ENCODE data around the gene PIP4P1. TPM values are rescaled to one million over a fixed set of nuclear protein-coding genes. Genes with fewer than 3 reads are reported as not detected.

Gene PIP4P1
- total and polyA plus RNA-seq, 2 of the 13 experiments (the other 11 are each of a cell fraction or from before 2014, with no cell fraction given): 33.4 to 47.0 TPM

DNA sequence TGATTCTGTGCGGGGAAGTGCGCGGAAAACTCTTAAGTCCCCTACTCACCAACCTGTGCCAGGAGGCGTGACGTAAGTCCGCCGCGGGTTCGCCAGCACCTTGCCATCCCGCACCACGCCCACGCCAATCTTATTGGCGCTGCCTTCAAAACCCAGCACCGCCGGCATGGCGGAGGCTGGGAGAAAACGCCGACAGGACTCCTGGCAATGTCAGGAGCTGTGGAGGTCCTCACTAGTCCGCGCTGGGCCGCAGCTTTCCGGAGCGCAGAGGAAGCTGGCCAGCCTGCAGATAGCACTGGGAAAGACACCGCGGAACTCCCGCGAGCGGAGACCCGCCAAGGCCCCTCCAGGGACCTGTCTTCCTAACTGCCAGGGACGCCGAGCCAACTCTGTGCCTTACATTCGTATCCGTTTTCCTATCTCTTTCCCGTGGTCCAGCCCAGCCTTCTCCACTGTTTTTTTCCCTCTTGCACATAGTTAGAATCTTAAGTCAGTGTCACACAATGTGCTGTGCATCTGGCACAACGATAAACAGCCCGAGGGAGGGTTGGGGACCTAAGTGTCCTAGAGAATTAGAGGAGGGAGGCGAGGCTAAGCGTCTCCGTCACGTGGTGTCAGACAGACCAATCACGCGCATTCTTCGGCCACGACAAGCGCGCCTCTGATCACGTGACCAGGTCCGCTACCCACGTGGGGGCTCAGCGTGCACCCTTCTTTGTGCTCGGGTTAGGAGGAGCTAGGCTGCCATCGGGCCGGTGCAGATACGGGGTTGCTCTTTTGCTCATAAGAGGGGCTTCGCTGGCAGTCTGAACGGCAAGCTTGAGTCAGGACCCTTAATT is 6.5 kb downstream of the PIP4P1 start, which contains the start of the genes APEX1 and OSGEP (continued):
- 0 out of 2 replicates have a peak, but pooled peaks have one; percentile 32 for TF ChIP-seq CHD4 (IDR thresholded peaks at IDR 0.05; ENCODE audit: borderline replicate concordance, low read length)
- TF ChIP-seq, protein P1, sequence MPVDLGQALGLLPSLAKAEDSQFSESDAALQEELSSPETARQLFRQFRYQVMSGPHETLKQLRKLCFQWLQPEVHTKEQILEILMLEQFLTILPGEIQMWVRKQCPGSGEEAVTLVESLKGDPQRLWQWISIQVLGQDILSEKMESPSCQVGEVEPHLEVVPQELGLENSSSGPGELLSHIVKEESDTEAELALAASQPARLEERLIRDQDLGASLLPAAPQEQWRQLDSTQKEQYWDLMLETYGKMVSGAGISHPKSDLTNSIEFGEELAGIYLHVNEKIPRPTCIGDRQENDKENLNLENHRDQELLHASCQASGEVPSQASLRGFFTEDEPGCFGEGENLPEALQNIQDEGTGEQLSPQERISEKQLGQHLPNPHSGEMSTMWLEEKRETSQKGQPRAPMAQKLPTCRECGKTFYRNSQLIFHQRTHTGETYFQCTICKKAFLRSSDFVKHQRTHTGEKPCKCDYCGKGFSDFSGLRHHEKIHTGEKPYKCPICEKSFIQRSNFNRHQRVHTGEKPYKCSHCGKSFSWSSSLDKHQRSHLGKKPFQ (CRISPR knock-in tag; IDR thresholded peaks at IDR 0.05; ENCODE audit: insufficient replicate concordance): peak; percentile 68
- TF ChIP-seq, protein P2, sequence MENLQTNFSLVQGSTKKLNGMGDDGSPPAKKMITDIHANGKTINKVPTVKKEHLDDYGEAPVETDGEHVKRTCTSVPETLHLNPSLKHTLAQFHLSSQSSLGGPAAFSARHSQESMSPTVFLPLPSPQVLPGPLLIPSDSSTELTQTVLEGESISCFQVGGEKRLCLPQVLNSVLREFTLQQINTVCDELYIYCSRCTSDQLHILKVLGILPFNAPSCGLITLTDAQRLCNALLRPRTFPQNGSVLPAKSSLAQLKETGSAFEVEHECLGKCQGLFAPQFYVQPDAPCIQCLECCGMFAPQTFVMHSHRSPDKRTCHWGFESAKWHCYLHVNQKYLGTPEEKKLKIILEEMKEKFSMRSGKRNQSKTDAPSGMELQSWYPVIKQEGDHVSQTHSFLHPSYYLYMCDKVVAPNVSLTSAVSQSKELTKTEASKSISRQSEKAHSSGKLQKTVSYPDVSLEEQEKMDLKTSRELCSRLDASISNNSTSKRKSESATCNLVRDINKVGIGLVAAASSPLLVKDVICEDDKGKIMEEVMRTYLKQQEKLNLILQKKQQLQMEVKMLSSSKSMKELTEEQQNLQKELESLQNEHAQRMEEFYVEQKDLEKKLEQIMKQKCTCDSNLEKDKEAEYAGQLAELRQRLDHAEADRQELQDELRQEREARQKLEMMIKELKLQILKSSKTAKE (CRISPR knock-in tag; IDR thresholded peaks at IDR 0.05; ENCODE audit: borderline replicate concordance): no peak
- TF ChIP-seq, protein P3, sequence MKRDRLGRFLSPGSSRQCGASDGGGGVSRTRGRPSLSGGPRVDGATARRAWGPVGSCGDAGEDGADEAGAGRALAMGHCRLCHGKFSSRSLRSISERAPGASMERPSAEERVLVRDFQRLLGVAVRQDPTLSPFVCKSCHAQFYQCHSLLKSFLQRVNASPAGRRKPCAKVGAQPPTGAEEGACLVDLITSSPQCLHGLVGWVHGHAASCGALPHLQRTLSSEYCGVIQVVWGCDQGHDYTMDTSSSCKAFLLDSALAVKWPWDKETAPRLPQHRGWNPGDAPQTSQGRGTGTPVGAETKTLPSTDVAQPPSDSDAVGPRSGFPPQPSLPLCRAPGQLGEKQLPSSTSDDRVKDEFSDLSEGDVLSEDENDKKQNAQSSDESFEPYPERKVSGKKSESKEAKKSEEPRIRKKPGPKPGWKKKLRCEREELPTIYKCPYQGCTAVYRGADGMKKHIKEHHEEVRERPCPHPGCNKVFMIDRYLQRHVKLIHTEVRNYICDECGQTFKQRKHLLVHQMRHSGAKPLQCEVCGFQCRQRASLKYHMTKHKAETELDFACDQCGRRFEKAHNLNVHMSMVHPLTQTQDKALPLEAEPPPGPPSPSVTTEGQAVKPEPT (CRISPR knock-in tag; IDR thresholded peaks at IDR 0.05; ENCODE audit: low read depth): no peak
- no peak for TF ChIP-seq NR3C1 (CRISPR knock-in tag; IDR thresholded peaks at IDR 0.05)
- TF ChIP-seq PCBP1 (IDR thresholded peaks at IDR 0.05; ENCODE audit: borderline replicate concordance, low read depth, low read length): no peak
- TF ChIP-seq MTF2 (CRISPR knock-in tag; IDR thresholded peaks at IDR 0.05; ENCODE audit: borderline replicate concordance): no peak
- TF ChIP-seq, protein P4, sequence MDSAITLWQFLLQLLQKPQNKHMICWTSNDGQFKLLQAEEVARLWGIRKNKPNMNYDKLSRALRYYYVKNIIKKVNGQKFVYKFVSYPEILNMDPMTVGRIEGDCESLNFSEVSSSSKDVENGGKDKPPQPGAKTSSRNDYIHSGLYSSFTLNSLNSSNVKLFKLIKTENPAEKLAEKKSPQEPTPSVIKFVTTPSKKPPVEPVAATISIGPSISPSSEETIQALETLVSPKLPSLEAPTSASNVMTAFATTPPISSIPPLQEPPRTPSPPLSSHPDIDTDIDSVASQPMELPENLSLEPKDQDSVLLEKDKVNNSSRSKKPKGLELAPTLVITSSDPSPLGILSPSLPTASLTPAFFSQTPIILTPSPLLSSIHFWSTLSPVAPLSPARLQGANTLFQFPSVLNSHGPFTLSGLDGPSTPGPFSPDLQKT (CRISPR knock-in tag; IDR thresholded peaks at IDR 0.05; ENCODE audit: borderline replicate concordance): no peak
- TF ChIP-seq KMT2B (CRISPR knock-in tag; IDR thresholded peaks at IDR 0.05): peak; percentile 67
- no peak; the same call in 1 of the 2 replicates for TF ChIP-seq GZF1 (CRISPR knock-in tag; IDR thresholded peaks at IDR 0.05)
- TF ChIP-seq MAZ (IDR thresholded peaks at IDR 0.05; ENCODE audit: borderline replicate concordance, low read depth, low read length): 0 out of 2 replicates have a peak, but pooled peaks have one; percentile 40
- TF ChIP-seq MAZ (CRISPR knock-in tag; IDR thresholded peaks at IDR 0.05; ENCODE audit: low read depth): peak; percentile 84; the same call in 1 of the 2 replicates
- TF ChIP-seq, protein P5, sequence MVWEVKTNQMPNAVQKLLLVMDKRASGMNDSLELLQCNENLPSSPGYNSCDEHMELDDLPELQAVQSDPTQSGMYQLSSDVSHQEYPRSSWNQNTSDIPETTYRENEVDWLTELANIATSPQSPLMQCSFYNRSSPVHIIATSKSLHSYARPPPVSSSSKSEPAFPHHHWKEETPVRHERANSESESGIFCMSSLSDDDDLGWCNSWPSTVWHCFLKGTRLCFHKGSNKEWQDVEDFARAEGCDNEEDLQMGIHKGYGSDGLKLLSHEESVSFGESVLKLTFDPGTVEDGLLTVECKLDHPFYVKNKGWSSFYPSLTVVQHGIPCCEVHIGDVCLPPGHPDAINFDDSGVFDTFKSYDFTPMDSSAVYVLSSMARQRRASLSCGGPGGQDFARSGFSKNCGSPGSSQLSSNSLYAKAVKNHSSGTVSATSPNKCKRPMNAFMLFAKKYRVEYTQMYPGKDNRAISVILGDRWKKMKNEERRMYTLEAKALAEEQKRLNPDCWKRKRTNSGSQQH (CRISPR knock-in tag; IDR thresholded peaks at IDR 0.05; ENCODE audit: low read depth): peak; percentile 94
- TF ChIP-seq AKAP8 (CRISPR knock-in tag; IDR thresholded peaks at IDR 0.05): no peak
- no peak for TF ChIP-seq ZNF253 (CRISPR knock-in tag; IDR thresholded peaks at IDR 0.05; ENCODE audit: borderline replicate concordance)
- TF ChIP-seq ZNF263 (CRISPR knock-in tag; IDR thresholded peaks at IDR 0.05): peak; percentile 56
- peak; percentile 87; the same call in 1 of the 2 replicates for TF ChIP-seq ARID2 (CRISPR knock-in tag; IDR thresholded peaks at IDR 0.05; ENCODE audit: borderline replicate concordance)
- no peak; the same call in 1 of the 2 replicates for TF ChIP-seq ZNF644 (CRISPR knock-in tag; IDR thresholded peaks at IDR 0.05; ENCODE audit: low read depth)
- peak; percentile 28 for TF ChIP-seq ZEB1 (IDR thresholded peaks at IDR 0.05; ENCODE audit: insufficient replicate concordance, low read depth)
- peak; percentile 58; the same call in 1 of the 2 replicates for TF ChIP-seq ARHGAP35 (CRISPR knock-in tag; IDR thresholded peaks at IDR 0.05; ENCODE audit: borderline replicate concordance)
